Esophagus squamous epithelium (tissue), 5 donors: Measurements from ENCODE around the gene PPP1R12C. TPM values are rescaled to one million over a fixed set of nuclear protein-coding genes. Genes with fewer than 3 reads are reported as not detected.
"Not testable (repeated sequence)": the region's sequence is repeated elsewhere in the genome, so short reads cannot be mapped to it uniquely, and the experiment has no call there.

Experiments
- DNase-seq: peaks from one replicate; lab custom pipeline; 2025; lab: John Stamatoyannopoulos, UW
- H3K27ac ChIP-seq, 4 donors: fragments of 200-600 bp; sonication (generic); one replicate each; pipeline ENCODE4 v1.5.1; 2016 to 2019; ENCODE audit warnings: mild to moderate bottlenecking in 1 of 4
- H3K27me3 ChIP-seq, 4 donors: fragments of 200-600 bp; sonication (generic); 1 replicate in 3 of 4; 2 replicates in 1 of 4; pipeline versions ENCODE4 v1.5.1 to v1.6.0; 2017 to 2021; ENCODE audit warnings: antibody characterized with exemption in 1 of 4
- H3K36me3 ChIP-seq, 3 donors: fragments of 200-600 bp; sonication (generic); one replicate each; pipeline ENCODE4 v1.5.1; 2016 to 2019
- H3K4me1 ChIP-seq, 3 donors: fragments of 200-600 bp; sonication (generic); one replicate each; pipeline ENCODE4 v1.5.1; 2017 to 2019
- H3K4me3 ChIP-seq, 4 donors: fragments of 200-600 bp; sonication (generic); 1 replicate in 3 of 4; 2 replicates in 1 of 4; pipeline ENCODE4 v1.5.1; 2016 to 2019; ENCODE audit warnings: mild to moderate bottlenecking in 2 of 4, moderate library complexity in 1 of 4
- H3K9me3 ChIP-seq, 3 donors: fragments of 200-600 bp; sonication (generic); one replicate each; pipeline ENCODE4 v1.5.1; 2016 to 2019
- CTCF ChIP-seq, 6 experiments: fragments of 450-650 bp in 4 of 6; fragments of 200-600 bp in 2 of 6; sonication (generic) in 2 of 6; IDR thresholded peaks; one replicate each; pipeline ENCODE4 v1.5.1; 2016 to 2019; ENCODE audit warnings: antibody characterized with exemption in 6 of 6, mild to moderate bottlenecking in 4 of 6, moderate library complexity in 4 of 6
- POLR2A ChIP-seq, 4 donors: fragments of 450-650 bp; IDR thresholded peaks; one replicate each; pipeline ENCODE4 v1.6.1; 2017; ENCODE audit warnings: antibody characterized with exemption in 4 of 4, mild to moderate bottlenecking in 4 of 4, moderate library complexity in 3 of 4
- WGBS, 2 donors: methylation state at CpG; one replicate each; pipeline ENCODE4 v1.1.5; 2018; 5-methylcytosine and 5-hydroxymethylcytosine counted together
- intact Hi-C: fragments of 100-400 bp; cut with DNase I; formaldehyde crosslinking; loops from one replicate; pipeline ENCODE4 v1.15.0; 2022
- total RNA-seq, 4 donors: library from RNA; depleted of rRNA; stranded (reverse); fragments of >200 nt; gene quantifications; one replicate each; pipeline ENCODE4 v1.1.0, GENCODE V29; 2016
- donor health status: DM: yes; HTN: yes; CAD: no.

PPP1R12C gene
- total RNA-seq, 4 donors from 2014 or later: 35.1 to 89.1 (median 43.7) TPM

GRCh38 chr19:55111238-55111831 is 6.1 kb downstream of the PPP1R12C start:
- H3K4me1 ChIP-seq: peaks cover 15 to 59% (median 41%) of the 10 kb centered on the region in 3 donors
- TF ChIP-seq CTCF (IDR thresholded peaks at IDR 0.05): no peak
- no peak for TF ChIP-seq POLR2A (IDR thresholded peaks at IDR 0.05)
- peaks cover 0 to 52% (median 4%) of the 10 kb centered on the region in 3 donors for H3K36me3 ChIP-seq
- H3K4me3 ChIP-seq: no peak overlapping the region
- peak overlapping the region; percentile 89 to 99 (median 94) for H3K27ac ChIP-seq
- intact Hi-C loops: no loop called here
- 63 to 84% methylated on average over 15 to 20 of the region's 21 CpGs for WGBS, 2 donors
- no peaks in the 10 kb centered on the region for H3K9me3 ChIP-seq
- no peak for DNase-seq
- no peaks in the 10 kb centered on the region for H3K27me3 ChIP-seq

GRCh38 chr19:55109527-55110291 is 7.7 kb downstream of the PPP1R12C start:
- Histone ChIP-seq H3K27ac (peak overlapping the region in 2 of 4 donors; percentile 9 to 41), H3K4me3 (no peak overlapping the region), H3K4me1 (peaks cover 5 to 43% (median 27%) of the 10 kb centered on the region in 3 donors), H3K27me3 (no peaks in the 10 kb centered on the region), H3K36me3 (peaks cover 0 to 56% (median 4%) of the 10 kb centered on the region in 3 donors), H3K9me3 (no peaks in the 10 kb centered on the region)
- no peak for DNase-seq
- WGBS, 2 donors: 76 to 81% methylated on average over 7 to 10 of the region's 20 CpGs
- intact Hi-C loops: no loop called here
- TF ChIP-seq CTCF (IDR thresholded peaks at IDR 0.05) (no peak), POLR2A (IDR thresholded peaks at IDR 0.05) (no peak)

- H3K27ac ChIP-seq, intact Hi-C loops, DNase-seq, H3K9me3 ChIP-seq, H3K4me3 ChIP-seq, H3K27me3 ChIP-seq: not testable (repeated sequence)
- Histone ChIP-seq H3K4me1 (peaks cover 0 to 18% (median 5%) of the 10 kb centered on the region in 3 donors), H3K36me3 (peaks cover 5 to 66% (median 10%) of the 10 kb centered on the region in 3 donors)
- 95 to 100% methylated on average over 3 of the region's 3 CpGs for whole genome bisulfite sequencing, 2 donors
Observed at GRCh38 chr19:55107252-55107651, 10.2 kb downstream of the PPP1R12C start.

DNA sequence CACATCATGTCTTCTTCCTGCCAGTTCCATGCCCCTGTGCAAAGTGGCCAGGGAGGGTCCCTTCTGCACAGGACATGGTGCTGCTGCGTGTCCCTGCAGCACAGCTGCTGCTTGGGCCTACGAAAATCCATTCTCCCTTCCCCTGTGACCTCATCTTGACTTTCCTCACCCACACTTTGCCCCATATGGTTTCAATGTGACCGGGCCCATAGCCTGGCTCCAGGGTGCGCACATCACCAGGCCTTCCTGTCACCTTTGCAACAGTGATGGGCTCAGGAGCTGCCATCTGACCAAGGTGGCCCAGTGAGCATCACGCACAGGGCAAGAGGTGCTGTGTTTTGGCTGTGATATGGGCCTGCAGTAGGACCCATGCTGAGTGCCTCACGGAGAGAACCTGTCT is 10.8 kb downstream of the PPP1R12C start:
- H3K4me3 ChIP-seq: no peak overlapping the region
- no peaks in the 10 kb centered on the region for H3K27me3 ChIP-seq
- H3K4me1 ChIP-seq: peaks cover 0 to 12% (median 0%) of the 10 kb centered on the region in 3 donors
- H3K36me3 ChIP-seq: peaks cover 5 to 66% (median 16%) of the 10 kb centered on the region in 3 donors
- H3K27ac ChIP-seq: no peak overlapping the region
- peaks cover 0 to 6% (median 0%) of the 10 kb centered on the region in 3 donors for H3K9me3 ChIP-seq
- no peak for TF ChIP-seq POLR2A (IDR thresholded peaks at IDR 0.05)
- TF ChIP-seq CTCF (IDR thresholded peaks at IDR 0.05): no peak
- intact Hi-C loops: no loop called here
- DNase-seq: no peak
- 90 to 96% methylated on average over 3 to 6 of the region's 6 CpGs for WGBS, 2 donors

DNA sequence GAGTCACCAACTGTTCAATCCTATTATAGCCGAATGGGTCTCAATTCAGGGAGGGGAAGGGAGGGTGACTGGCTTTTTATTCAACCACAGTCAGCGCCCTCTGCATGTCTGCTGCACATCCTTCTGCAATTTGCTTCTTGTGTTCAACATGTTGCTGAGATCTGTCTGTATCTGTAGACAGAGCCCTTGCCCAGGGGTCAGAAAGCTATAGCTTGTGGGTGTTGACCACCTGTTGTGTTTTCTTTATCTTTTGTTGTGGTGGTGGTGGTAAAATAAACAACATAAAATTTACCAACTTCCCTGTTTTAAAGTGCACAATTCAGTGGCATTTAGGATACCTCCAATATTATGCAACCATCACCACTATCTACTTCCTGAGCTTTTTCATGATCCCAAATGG is 12.2 kb downstream of the PPP1R12C start:
- no peak for TF ChIP-seq CTCF (IDR thresholded peaks at IDR 0.05)
- no peak for TF ChIP-seq POLR2A (IDR thresholded peaks at IDR 0.05)
- H3K27ac ChIP-seq: no peak overlapping the region
- WGBS, 2 donors: 87 to 90% methylated on average over 2 of the region's 2 CpGs
- H3K4me1 ChIP-seq: peaks cover 0 to 16% (median 0%) of the 10 kb centered on the region in 3 donors
- peaks cover 5 to 73% (median 20%) of the 10 kb centered on the region in 3 donors for H3K36me3 ChIP-seq
- intact Hi-C loops: no loop called here
- DNase-seq: no peak
- peaks cover 0 to 6% (median 0%) of the 10 kb centered on the region in 3 donors for H3K9me3 ChIP-seq
- no peaks in the 10 kb centered on the region for H3K27me3 ChIP-seq
- no peak overlapping the region for H3K4me3 ChIP-seq
